ENCODE results near the gene INSL3. TPM values are rescaled to one million over a fixed set of nuclear protein-coding genes. Genes with fewer than 3 reads are reported as not detected.

Gene INSL3
- total RNA-seq, 1 donor from 2014 or later = not detected

GRCh38 chr19:17862711-17863519, 41.6 kb upstream of the INSL3 start:
- FAIRE-seq (no peak), DNase-seq (ENCODE audit: low read depth) (no peak)
- peaks cover 16% of the 10 kb centered on the region for H3K4me1 ChIP-seq (ENCODE audit: insufficient read depth, low read length)
- no peaks in the 10 kb centered on the region for H3K9me3 Mint-ChIP-seq (ENCODE audit: unreplicated experiment)
- H3K9me3 ChIP-seq (ENCODE audit: insufficient read depth, low read depth, low read length) = no peaks in the 10 kb centered on the region
- peak overlapping the region; percentile 78 for H3K27ac Mint-ChIP-seq (ENCODE audit: unreplicated experiment)
- peaks cover 1% of the 10 kb centered on the region for H3K27me3 Mint-ChIP-seq (ENCODE audit: low read depth, unreplicated experiment)
- peaks cover 16% of the 10 kb centered on the region for H3K4me1 Mint-ChIP-seq (ENCODE audit: low read depth, unreplicated experiment)
- peaks cover 36% of the 10 kb centered on the region for H3K79me2 ChIP-seq (ENCODE audit: insufficient read depth, low read length)
- no peak overlapping the region for H2AFZ ChIP-seq (ENCODE audit: low read depth, low read length)
- H3K27ac ChIP-seq (ENCODE audit: low read depth, low read length) = no peak overlapping the region
- no peak overlapping the region for H3K4me3 ChIP-seq (ENCODE audit: insufficient read depth, low read depth, low read length)
- TF ChIP-seq CTCF (IDR thresholded peaks at IDR 0.05; ENCODE audit: insufficient read depth, low read depth, low read length) (no peak), EZH2 (IDR thresholded peaks at IDR 0.05; ENCODE audit: insufficient read depth, low read length) (no peak)
- peak overlapping the region; percentile 99 for H3K4me3 Mint-ChIP-seq (ENCODE audit: unreplicated experiment)
- no peaks in the 10 kb centered on the region for H3K27me3 ChIP-seq (ENCODE audit: insufficient read depth, low read length)
- H4K20me1 ChIP-seq (ENCODE audit: insufficient read depth, low read length) = peaks cover 71% of the 10 kb centered on the region
- peaks cover 28% of the 10 kb centered on the region for H3K36me3 ChIP-seq (ENCODE audit: insufficient read depth, low read length)
- peak overlapping the region; percentile 98 for H3K4me2 ChIP-seq (ENCODE audit: low read length)
- peak overlapping the region; percentile 99 for H3K9ac ChIP-seq (ENCODE audit: low read length)
- H3K36me3 Mint-ChIP-seq (ENCODE audit: low read depth, unreplicated experiment) = peaks cover 31% of the 10 kb centered on the region

- FAIRE-seq (no peak), DNase-seq (ENCODE audit: low read depth) (no peak)
- Histone ChIP-seq H3K9me3 (ENCODE audit: insufficient read depth, low read depth, low read length) (no peaks in the 10 kb centered on the region), H3K27ac (ENCODE audit: low read depth, low read length) (no peak overlapping the region), H3K4me3 (ENCODE audit: insufficient read depth, low read depth, low read length) (peak overlapping the region; percentile 96), H2AFZ (ENCODE audit: low read depth, low read length) (no peak overlapping the region), H3K4me1 (ENCODE audit: insufficient read depth, low read length) (peaks cover 16% of the 10 kb centered on the region), H3K9ac (ENCODE audit: low read length) (peak overlapping the region; percentile 99), H3K36me3 (ENCODE audit: insufficient read depth, low read length) (peaks cover 28% of the 10 kb centered on the region), H3K27me3 (ENCODE audit: insufficient read depth, low read length) (no peaks in the 10 kb centered on the region), H3K4me2 (ENCODE audit: low read length) (peak overlapping the region; percentile 98), H3K79me2 (ENCODE audit: insufficient read depth, low read length) (peaks cover 36% of the 10 kb centered on the region), H4K20me1 (ENCODE audit: insufficient read depth, low read length) (peaks cover 68% of the 10 kb centered on the region)
- Mint-ChIP-seq H3K36me3 (ENCODE audit: low read depth, unreplicated experiment) (peaks cover 31% of the 10 kb centered on the region), H3K9me3 (ENCODE audit: unreplicated experiment) (no peaks in the 10 kb centered on the region), H3K27me3 (ENCODE audit: low read depth, unreplicated experiment) (no peaks in the 10 kb centered on the region), H3K4me1 (ENCODE audit: low read depth, unreplicated experiment) (peaks cover 16% of the 10 kb centered on the region), H3K27ac (ENCODE audit: unreplicated experiment) (peak overlapping the region; percentile 99), H3K4me3 (ENCODE audit: unreplicated experiment) (peak overlapping the region; percentile 99)
- TF ChIP-seq CTCF (IDR thresholded peaks at IDR 0.05; ENCODE audit: insufficient read depth, low read depth, low read length) = no peak
- TF ChIP-seq EZH2 (IDR thresholded peaks at IDR 0.05; ENCODE audit: insufficient read depth, low read length) = no peak
Measured at GRCh38 chr19:17861542-17862402, 40.5 kb upstream of the INSL3 start.

Data from astrocyte (in vitro differentiated cells and primary cell).